T-helper 9 cell (primary cell): Measurements from ENCODE around the gene HOXB6.
A peak's percentile ranks its signal among the peaks of the same experiment; 100 is the strongest.

Experiments
- DNase-seq: peaks from one replicate; pipeline ENCODE4 v3.0.0-alpha.2; 2020

HOXB6 gene

GRCh38 chr17:48577946-48578615 lies 26.7 kb downstream of the HOXB6 start, which contains the start of gene HOXB4:
HOXB4 (minus strand) TSS chr17:48578350; CDS start chr17:48578319, 31 bp downstream.
- peak; percentile 66 for DNase-seq

- DNase-seq: no peak
Measured at GRCh38 chr17:48577330-48577945, 27.3 kb downstream of the HOXB6 start.

- DNase-seq: no peak
Measured at GRCh38 chr17:48576479-48577309, 28.1 kb downstream of the HOXB6 start.

- no peak for DNase-seq
Measured at GRCh38 chr17:48575673-48576478, 28.9 kb downstream of the HOXB6 start.

GRCh38 chr17:48575066-48575582 lies 29.7 kb downstream of the HOXB6 start:
- no peak for DNase-seq

GRCh38 chr17:48574505-48575065 lies 30.2 kb downstream of the HOXB6 start:
- DNase-seq: no peak

- no peak for DNase-seq
Measured at GRCh38 chr17:48571826-48572417, 32.9 kb downstream of the HOXB6 start.

GRCh38 chr17:48571024-48571818 lies 33.6 kb downstream of the HOXB6 start:
- DNase-seq: no peak

GRCh38 chr17:48570325-48571023 lies 34.3 kb downstream of the HOXB6 start:
- DNase-seq: no peak

- DNase-seq: no peak
Measured at GRCh38 chr17:48569674-48570324, 35.0 kb downstream of the HOXB6 start.

GRCh38 chr17:48569240-48569582 lies 35.6 kb downstream of the HOXB6 start:
- no peak for DNase-seq

GRCh38 chr17:48568499-48569239 lies 36.1 kb downstream of the HOXB6 start:
- no peak for DNase-seq

GRCh38 chr17:48567646-48568354 lies 37.0 kb downstream of the HOXB6 start:
- no peak for DNase-seq

GRCh38 chr17:48567209-48567608 lies 37.6 kb downstream of the HOXB6 start:
- no peak for DNase-seq

GRCh38 chr17:48566717-48567116 lies 38.1 kb downstream of the HOXB6 start:
- no peak for DNase-seq

GRCh38 chr17:48565925-48566710 lies 38.7 kb downstream of the HOXB6 start:
- no peak for DNase-seq

- no peak for DNase-seq
Measured at GRCh38 chr17:48565022-48565554, 39.7 kb downstream of the HOXB6 start.
